CD14-positive monocyte (primary cell): ENCODE measurements around the gene EBF3. TPM values are rescaled to one million over a fixed set of nuclear protein-coding genes. Genes with fewer than 3 reads are reported as not detected.

Experiments used
- DNase-seq, 3 donors: peaks; one replicate each; pipeline ENCODE4 v3.0.0-alpha.2; 2011 to 2022
- H2AFZ ChIP-seq: 2 replicates; pipeline ENCODE4 v1.6.0; 2012; ENCODE audit warnings: mild to moderate bottlenecking, low read depth, low read length, inconsistent platforms; ENCODE audit not compliant: insufficient read depth, poor library complexity, severe bottlenecking
- H3K27ac ChIP-seq, 2 donors: 1 replicate in 1 of 2; 2 replicates in 1 of 2; pipeline ENCODE4 v1.5.1; 2012 to 2013; ENCODE audit warnings: low read length in 2 of 2, control low read depth in 1 of 2, inconsistent platforms in 1 of 2, low read depth in 1 of 2, mild to moderate bottlenecking in 1 of 2
- H3K27me3 ChIP-seq, 2 donors: one replicate each; pipeline versions ENCODE4 v1.6.0 to v1.6.1; 2011 to 2013; ENCODE audit warnings: low read length in 2 of 2; ENCODE audit not compliant: control insufficient read depth in 2 of 2, insufficient read depth in 2 of 2
- H3K36me3 ChIP-seq, 2 donors: replicated peaks in 1 of 2; 1 replicate in 1 of 2; 2 replicates in 1 of 2; pipeline versions ENCODE4 v1.5.1 to v1.6.1; 2012 to 2013; ENCODE audit warnings: low read length in 2 of 2, control low read depth in 1 of 2, inconsistent platforms in 1 of 2, mild to moderate bottlenecking in 1 of 2; ENCODE audit not compliant: insufficient read depth in 2 of 2, control insufficient read depth in 1 of 2
- H3K4me1 ChIP-seq, 2 donors: 1 replicate in 1 of 2; 2 replicates in 1 of 2; pipeline versions ENCODE4 v1.5.1 to v1.6.1; 2012 to 2013; ENCODE audit warnings: low read length in 2 of 2, control low read depth in 1 of 2, inconsistent platforms in 1 of 2, mild to moderate bottlenecking in 1 of 2, moderate library complexity in 1 of 2; ENCODE audit not compliant: insufficient read depth in 2 of 2, control insufficient read depth in 1 of 2
- H3K4me2 ChIP-seq: replicated peaks from 2 replicates; pipeline ENCODE3; 2012; ENCODE audit warnings: low read length, moderate library complexity, mild to moderate bottlenecking; ENCODE audit not compliant: poor library complexity, severe bottlenecking; ENCODE audit errors: extremely low read depth
- H3K4me3 ChIP-seq, 3 experiments: fragments of 200-600 bp in 1 of 3; sonication (generic) in 1 of 3; replicated peaks in 1 of 3; 1 replicate in 2 of 3; 2 replicates in 1 of 3; pipeline ENCODE4 v1.5.1; 2011 to 2013; ENCODE audit warnings: low read length in 3 of 3, mild to moderate bottlenecking in 3 of 3, control low read depth in 2 of 3, low read depth in 2 of 3, inconsistent platforms in 1 of 3, moderate library complexity in 1 of 3
- H3K79me2 ChIP-seq: 2 replicates; pipeline ENCODE4 v1.6.0; 2012; ENCODE audit warnings: mild to moderate bottlenecking, control low read depth, inconsistent platforms, low read length, moderate library complexity; ENCODE audit not compliant: insufficient read depth
- H3K9ac ChIP-seq: 2 replicates; pipeline ENCODE4 v1.6.0; 2017; ENCODE audit warnings: low read length, mild to moderate bottlenecking; ENCODE audit not compliant: insufficient read depth, poor library complexity, severe bottlenecking
- H3K9me3 ChIP-seq, 2 donors: replicated peaks in 1 of 2; 1 replicate in 1 of 2; 2 replicates in 1 of 2; pipeline versions ENCODE4 v1.5.1 to v1.6.1; 2012 to 2013; ENCODE audit warnings: low read length in 2 of 2, control low read depth in 1 of 2; ENCODE audit not compliant: control insufficient read depth in 1 of 2, insufficient read depth in 1 of 2
- H4K20me1 ChIP-seq: 2 replicates; pipeline ENCODE4 v1.6.0; 2012; ENCODE audit warnings: mild to moderate bottlenecking, low read length, control low read depth, moderate library complexity; ENCODE audit not compliant: insufficient read depth
- H3K27ac Mint-ChIP-seq, 7 donors: one replicate each; pipeline ENCODE4 v1.8.0; 2020; ENCODE audit warnings: mild to moderate bottlenecking in 7 of 7, mixed read lengths in 7 of 7, moderate library complexity in 6 of 7, inconsistent platforms in 2 of 7
- H3K27me3 Mint-ChIP-seq, 3 donors: one replicate each; pipeline ENCODE4 v1.8.0; 2021 to 2022; ENCODE audit warnings: low read depth in 3 of 3, mild to moderate bottlenecking in 3 of 3, mixed read lengths in 3 of 3, moderate library complexity in 3 of 3, inconsistent platforms in 1 of 3
- H3K36me3 Mint-ChIP-seq, 2 donors: one replicate each; pipeline ENCODE4 v1.8.0; 2020; ENCODE audit warnings: mixed read lengths in 2 of 2, inconsistent platforms in 1 of 2, mild to moderate bottlenecking in 1 of 2
- H3K4me1 Mint-ChIP-seq: one replicate; pipeline ENCODE4 v1.8.0; 2020; ENCODE audit warnings: mild to moderate bottlenecking, mixed read lengths
- H3K4me3 Mint-ChIP-seq, 2 donors: one replicate each; pipeline ENCODE4 v1.8.0; 2020; ENCODE audit warnings: mild to moderate bottlenecking in 2 of 2, mixed read lengths in 2 of 2, moderate library complexity in 1 of 2
- H3K9me3 Mint-ChIP-seq, 7 donors: one replicate each; pipeline ENCODE4 v1.8.0; 2020 to 2022; ENCODE audit warnings: mixed read lengths in 7 of 7, mild to moderate bottlenecking in 6 of 7, moderate library complexity in 6 of 7, inconsistent platforms in 2 of 7
- CTCF ChIP-seq: fragments of 200-600 bp; IDR thresholded peaks from one replicate; pipeline ENCODE4 v1.8.0; 2022; ENCODE audit warnings: antibody characterized with exemption, mild to moderate bottlenecking
- WGBS: methylation state at CpG from one replicate; pipeline ENCODE4 v1.1.5; 2013; ENCODE audit warnings: missing lambda C conversion rate; ENCODE audit not compliant: insufficient coverage; 5-methylcytosine and 5-hydroxymethylcytosine counted together
- intact Hi-C, 2 donors: fragments of 100-400 bp; cut with micrococcal nuclease; formaldehyde crosslinking; loops; one replicate each; pipeline versions ENCODE4 v1.15.0 to v1.15.1; 2023
- polyA plus RNA-seq, 3 donors: library from polyadenylated mRNA; depleted of rRNA in 1 of 3; unstranded in 2 of 3; stranded (reverse) in 1 of 3; fragments of 300-500 nt in 2 of 3; fragments of >200 nt in 1 of 3; fragmentation: Illumina TruSeq in 2 of 3; gene quantifications; 1 replicate in 2 of 3; 2 replicates in 1 of 3; pipeline ENCODE4 v1.2.3, GENCODE V29; 2012 to 2021

Gene EBF3
- polyA plus RNA-seq, 3 donors, result not detected

DNA sequence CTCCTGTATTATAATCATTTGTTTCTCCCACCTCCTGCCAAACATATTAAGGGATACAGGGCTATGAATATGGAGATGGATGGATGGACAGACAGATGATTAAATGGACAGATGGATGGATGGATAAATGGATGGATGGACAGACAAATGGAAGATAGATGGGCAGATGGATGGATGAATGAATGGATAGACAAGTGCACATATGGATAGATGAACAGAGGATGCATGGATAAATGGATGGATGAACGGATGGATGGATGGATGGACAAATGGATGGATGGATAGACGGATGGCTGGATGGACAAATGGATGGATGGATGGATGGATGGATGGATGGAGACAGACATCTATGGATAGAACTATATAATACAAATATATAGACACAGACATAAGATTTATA lies 59.8 kb downstream of the EBF3 start:
- Histone ChIP-seq H3K4me2 (no peak overlapping the region), H4K20me1 (no peaks in the 10 kb centered on the region)
- WGBS, result 100% methylated on average over 1 of the region's 2 CpGs

GRCh38 chr10:129901389-129902006 lies 62.6 kb downstream of the EBF3 start:
- Mint-ChIP-seq H3K36me3 (no peaks in the 10 kb centered on the region), H3K27ac (no peak overlapping the region), H3K27me3 (peaks cover 18 to 24% (median 22%) of the 10 kb centered on the region in 3 donors), H3K9me3 (peaks cover 0 to 5% (median 0%) of the 10 kb centered on the region in 7 donors), H3K4me3 (no peak overlapping the region), H3K4me1 (no peaks in the 10 kb centered on the region)
- intact Hi-C loops, result no loop called here
- no peak overlapping the region for H3K4me2 ChIP-seq
- no peak overlapping the region for H3K27ac ChIP-seq
- H2AFZ ChIP-seq, result no peak overlapping the region
- TF ChIP-seq CTCF, result no peak
- no peaks in the 10 kb centered on the region for H4K20me1 ChIP-seq
- no peaks in the 10 kb centered on the region for H3K79me2 ChIP-seq
- no peak for DNase-seq
- H3K4me1 ChIP-seq, result no peaks in the 10 kb centered on the region
- H3K9ac ChIP-seq, result no peak overlapping the region
- H3K4me3 ChIP-seq, result no peak overlapping the region
- peaks cover 0 to 10% of the 10 kb centered on the region in 2 donors for H3K27me3 ChIP-seq
- 91% methylated on average over 8 of the region's 15 CpGs for WGBS
- no peaks in the 10 kb centered on the region for H3K9me3 ChIP-seq
- no peaks in the 10 kb centered on the region for H3K36me3 ChIP-seq

More for the DNA sequence above, 59.8 kb downstream of the EBF3 start:
- H3K36me3 ChIP-seq, result no peaks in the 10 kb centered on the region
- no peaks in the 10 kb centered on the region for H3K36me3 Mint-ChIP-seq
- H3K27me3 ChIP-seq, result peaks cover 0 to 4% of the 10 kb centered on the region in 2 donors
- H3K27ac ChIP-seq, result no peak overlapping the region
- no peaks in the 10 kb centered on the region for H3K4me1 Mint-ChIP-seq
- no peak overlapping the region for H3K4me3 Mint-ChIP-seq
- peaks cover 5 to 7% (median 6%) of the 10 kb centered on the region in 3 donors for H3K27me3 Mint-ChIP-seq
- no peak overlapping the region for H3K27ac Mint-ChIP-seq
- H3K4me1 ChIP-seq, result no peaks in the 10 kb centered on the region
- no peak for DNase-seq
- H2AFZ ChIP-seq, result no peak overlapping the region
- H3K9me3 Mint-ChIP-seq, result peaks cover 0 to 3% (median 0%) of the 10 kb centered on the region in 7 donors
- no peaks in the 10 kb centered on the region for H3K9me3 ChIP-seq
- H3K4me3 ChIP-seq, result no peak overlapping the region
- no peak for TF ChIP-seq CTCF
- no peak overlapping the region for H3K9ac ChIP-seq
- no peaks in the 10 kb centered on the region for H3K79me2 ChIP-seq
- intact Hi-C loops, result no loop called here
